Stomach (tissue), 9 donors: ENCODE data around the gene LRRN1. TPM values are rescaled to one million over a fixed set of nuclear protein-coding genes. Genes with fewer than 3 reads are reported as not detected.

Source experiments
- DNase-seq, 2 donors: peaks; one replicate each; pipeline versions ENCODE4 v3.0.0 to v3.0.0-alpha.2; 2013 to 2019
- H3K27ac ChIP-seq, 5 donors: fragments of 200-600 bp in 4 of 5; sonication (generic) in 4 of 5; one replicate each; pipeline ENCODE4 v1.5.1; 2013 to 2019; ENCODE audit warnings: mild to moderate bottlenecking in 1 of 5, moderate library complexity in 1 of 5
- H3K27me3 ChIP-seq, 3 donors: fragments of 200-600 bp; sonication (generic); one replicate each; pipeline ENCODE4 v1.5.1; 2017 to 2019; ENCODE audit warnings: mixed run types in 1 of 3
- H3K36me3 ChIP-seq, 4 donors: fragments of 200-600 bp; sonication (generic); 1 replicate in 3 of 4; 2 replicates in 1 of 4; pipeline ENCODE4 v1.5.1; 2016 to 2019
- H3K4me1 ChIP-seq, 4 donors: fragments of 200-600 bp; sonication (generic); one replicate each; pipeline ENCODE4 v1.5.1; 2016 to 2019
- H3K4me3 ChIP-seq, 4 donors: fragments of 200-600 bp; sonication (generic) in 3 of 4; one replicate each; pipeline ENCODE4 v1.5.1; 2016 to 2019; ENCODE audit warnings: mild to moderate bottlenecking in 1 of 4
- H3K9me3 ChIP-seq, 4 donors: fragments of 200-600 bp; sonication (generic); one replicate each; pipeline ENCODE4 v1.5.1; 2016 to 2019
- EP300 ChIP-seq: sonication (generic); formaldehyde crosslinking; IDR thresholded peaks from one replicate; pipeline ENCODE4 v1.6.1; 2017; ENCODE audit warnings: antibody characterized with exemption
- POLR2A ChIP-seq, 4 donors: fragments of 450-650 bp; IDR thresholded peaks; one replicate each; pipeline ENCODE4 v1.6.1; 2016; ENCODE audit warnings: antibody characterized with exemption in 4 of 4, control low read depth in 2 of 4, mild to moderate bottlenecking in 1 of 4, moderate library complexity in 1 of 4
- POLR2AphosphoS5 ChIP-seq, 3 donors: sonication (generic); formaldehyde crosslinking; IDR thresholded peaks; one replicate each; pipeline ENCODE4 v1.6.1; 2016; ENCODE audit warnings: antibody characterized with exemption in 3 of 3
- WGBS, 5 donors: extraction: QIAGEN DNeasy Blood & Tissue Kit in 3 of 5; methylation state at CpG; one replicate each; pipeline versions ENCODE4 v1.1.5 to v1.1.7; 2013 to 2018; 5-methylcytosine and 5-hydroxymethylcytosine counted together
- intact Hi-C: fragments of 100-400 bp; cut with DNase I; formaldehyde crosslinking; loops from one replicate; pipeline ENCODE4 v1.15.1; 2023; ENCODE audit warnings: low total_unique reads
- polyA plus RNA-seq, 3 donors: library from polyadenylated mRNA; stranded (reverse); fragments of 200-250 nt; gene quantifications; one replicate each; pipeline ENCODE4 v1.2.3, GENCODE V29; 2013
- total RNA-seq, 5 donors: library from RNA; depleted of rRNA; stranded (reverse); fragments of >200 nt; gene quantifications; one replicate each; pipeline versions ENCODE4 v1.1.0 to v1.2.3, GENCODE V29; 2014 to 2016
- TF ChIP-seq, protein P1 (sequence below), 7 experiments: fragments of 450-650 bp in 4 of 7; fragments of 200-600 bp in 3 of 7; sonication (generic) in 3 of 7; IDR thresholded peaks; one replicate each; pipeline ENCODE4 v1.5.1; 2016 to 2019; ENCODE audit warnings: antibody characterized with exemption in 7 of 7, control low read depth in 2 of 7, mild to moderate bottlenecking in 1 of 7
- donor health status: healthy with polysubstance abuse.
- donor health status: Bipolar disorder and iron deficiency.
- donor health status: healthy.

LRRN1 gene
- total and polyA plus RNA-seq, 8 donors, result 0.15 to 9.3 (median 2.5) TPM; not detected in 2

DNA sequence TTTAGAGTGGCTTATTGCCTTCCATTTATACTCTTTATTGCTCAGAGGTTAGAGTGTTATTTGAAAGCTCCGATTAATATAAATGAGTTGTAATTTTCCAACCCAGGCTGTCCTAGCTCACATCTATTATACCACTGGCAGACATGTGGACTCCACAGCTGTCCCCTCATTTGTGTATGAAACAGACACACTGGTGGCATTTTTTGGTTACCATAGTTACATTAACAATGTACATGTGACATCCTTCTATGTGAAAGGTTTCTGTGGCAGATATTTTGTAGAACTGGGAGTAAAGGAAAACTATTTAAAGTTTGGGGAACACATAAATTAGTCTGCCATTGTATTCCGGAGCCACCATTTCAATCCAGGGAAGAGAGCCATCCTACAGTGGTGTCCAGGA, 5.3 kb downstream of the LRRN1 start:
- intact Hi-C loops, result no loop called here
- 84 to 96% (median 90%) methylated on average over 2 of the region's 2 CpGs for WGBS, 5 donors
- H3K4me3 ChIP-seq, result no peak overlapping the region
- TF ChIP-seq, protein P1, sequence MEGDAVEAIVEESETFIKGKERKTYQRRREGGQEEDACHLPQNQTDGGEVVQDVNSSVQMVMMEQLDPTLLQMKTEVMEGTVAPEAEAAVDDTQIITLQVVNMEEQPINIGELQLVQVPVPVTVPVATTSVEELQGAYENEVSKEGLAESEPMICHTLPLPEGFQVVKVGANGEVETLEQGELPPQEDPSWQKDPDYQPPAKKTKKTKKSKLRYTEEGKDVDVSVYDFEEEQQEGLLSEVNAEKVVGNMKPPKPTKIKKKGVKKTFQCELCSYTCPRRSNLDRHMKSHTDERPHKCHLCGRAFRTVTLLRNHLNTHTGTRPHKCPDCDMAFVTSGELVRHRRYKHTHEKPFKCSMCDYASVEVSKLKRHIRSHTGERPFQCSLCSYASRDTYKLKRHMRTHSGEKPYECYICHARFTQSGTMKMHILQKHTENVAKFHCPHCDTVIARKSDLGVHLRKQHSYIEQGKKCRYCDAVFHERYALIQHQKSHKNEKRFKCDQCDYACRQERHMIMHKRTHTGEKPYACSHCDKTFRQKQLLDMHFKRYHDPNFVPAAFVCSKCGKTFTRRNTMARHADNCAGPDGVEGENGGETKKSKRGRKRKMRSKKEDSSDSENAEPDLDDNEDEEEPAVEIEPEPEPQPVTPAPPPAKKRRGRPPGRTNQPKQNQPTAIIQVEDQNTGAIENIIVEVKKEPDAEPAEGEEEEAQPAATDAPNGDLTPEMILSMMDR (IDR thresholded peaks at IDR 0.05), result no peak
- TF ChIP-seq POLR2AphosphoS5 (IDR thresholded peaks at IDR 0.05) (no peak), POLR2A (IDR thresholded peaks at IDR 0.05) (no peak), EP300 (no peak)
- no peak for DNase-seq
- H3K36me3 ChIP-seq, result no peaks in the 10 kb centered on the region
- H3K4me1 ChIP-seq, result peaks cover 10 to 22% (median 19%) of the 10 kb centered on the region in 4 donors
- H3K27me3 ChIP-seq, result peaks cover 0 to 25% (median 0%) of the 10 kb centered on the region in 3 donors
- H3K9me3 ChIP-seq, result no peaks in the 10 kb centered on the region
- no peak overlapping the region for H3K27ac ChIP-seq

DNA sequence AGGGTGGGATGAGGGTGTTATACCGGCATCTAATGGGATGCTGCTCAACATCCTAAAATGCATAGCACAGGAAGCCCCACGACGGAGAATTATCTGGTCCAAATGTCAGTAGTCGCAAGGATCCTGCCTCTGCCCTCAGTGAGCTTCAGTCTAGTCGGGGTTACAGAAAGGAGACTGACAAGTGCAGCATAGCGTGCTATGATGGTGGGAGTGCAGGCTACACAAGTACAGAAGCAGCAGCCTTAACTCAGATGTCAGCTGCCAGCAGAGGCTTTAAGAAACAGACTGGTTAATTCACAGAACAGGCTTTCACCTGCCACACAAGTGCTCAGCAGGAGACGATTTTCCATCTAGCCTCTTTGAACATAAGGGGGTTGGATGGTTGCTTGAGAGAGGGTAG, 6.9 kb downstream of the LRRN1 start:
- TF ChIP-seq, protein P1 (IDR thresholded peaks at IDR 0.05), result no peak
- TF ChIP-seq POLR2AphosphoS5 (IDR thresholded peaks at IDR 0.05), result no peak
- TF ChIP-seq EP300, result no peak
- no peak for TF ChIP-seq POLR2A (IDR thresholded peaks at IDR 0.05)

DNA sequence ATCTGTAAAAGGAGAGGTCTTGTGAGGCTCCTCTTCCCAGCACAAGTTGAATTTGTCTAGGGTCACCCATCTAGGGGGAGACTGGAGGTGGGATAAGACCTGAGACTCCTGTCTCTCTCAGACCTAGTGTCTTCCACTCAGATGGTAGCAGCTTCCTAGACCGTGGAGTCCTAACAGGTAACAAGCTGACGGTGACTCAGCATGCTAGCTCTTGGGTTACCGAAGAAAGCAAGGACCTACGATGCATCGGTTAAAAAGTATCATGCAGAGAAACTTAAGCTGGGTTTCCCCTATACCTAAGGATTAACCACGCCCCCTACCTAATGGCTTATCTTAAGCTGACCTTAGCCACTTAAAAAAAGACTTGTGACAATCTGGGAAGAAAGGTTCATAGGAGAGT, 7.6 kb downstream of the LRRN1 start:
- H3K9me3 ChIP-seq, result no peaks in the 10 kb centered on the region
- WGBS, 5 donors, result 83 to 94% (median 89%) methylated on average over 6 of the region's 6 CpGs
- intact Hi-C loops, result no loop called here
- DNase-seq, result no peak
- TF ChIP-seq EP300 (no peak), POLR2A (IDR thresholded peaks at IDR 0.05) (no peak), POLR2AphosphoS5 (IDR thresholded peaks at IDR 0.05) (no peak)
- TF ChIP-seq, protein P1 (IDR thresholded peaks at IDR 0.05), result no peak
- no peaks in the 10 kb centered on the region for H3K4me1 ChIP-seq
- peaks cover 0 to 5% (median 0%) of the 10 kb centered on the region in 3 donors for H3K27me3 ChIP-seq
- H3K4me3 ChIP-seq, result no peak overlapping the region
- no peak overlapping the region for H3K27ac ChIP-seq
- H3K36me3 ChIP-seq, result no peaks in the 10 kb centered on the region

More for the DNA sequence above, 6.9 kb downstream of the LRRN1 start:
- Histone ChIP-seq H3K27ac (no peak overlapping the region), H3K4me3 (no peak overlapping the region), H3K36me3 (no peaks in the 10 kb centered on the region), H3K9me3 (no peaks in the 10 kb centered on the region), H3K4me1 (peaks cover 1 to 7% (median 6%) of the 10 kb centered on the region in 4 donors), H3K27me3 (peaks cover 0 to 10% (median 0%) of the 10 kb centered on the region in 3 donors)
- intact Hi-C loops, result no loop called here
- WGBS, 5 donors, result 85 to 96% (median 93%) methylated on average over 7 of the region's 7 CpGs
- DNase-seq, result no peak

DNA sequence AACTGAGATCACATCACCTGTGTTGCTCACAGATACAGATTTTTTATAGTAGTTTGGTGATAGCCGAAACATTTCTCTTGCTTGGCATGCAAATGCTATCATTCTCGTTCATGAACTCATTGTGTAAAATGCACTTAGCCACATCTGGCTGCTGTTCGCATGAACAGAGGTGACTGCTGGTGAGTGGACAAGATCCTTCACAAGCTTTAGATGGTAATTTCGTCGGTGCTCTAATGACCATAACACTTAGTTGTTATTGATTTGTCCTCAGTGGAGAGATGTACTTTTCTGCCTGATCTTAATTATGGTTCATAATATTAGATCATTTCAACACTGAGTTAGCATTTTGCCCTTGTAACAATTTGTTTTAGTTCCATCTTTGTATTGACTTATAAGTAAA, 13.8 kb downstream of the LRRN1 start:
- Histone ChIP-seq H3K36me3 (peaks cover 0 to 13% (median 0%) of the 10 kb centered on the region in 4 donors), H3K9me3 (no peaks in the 10 kb centered on the region), H3K27me3 (no peaks in the 10 kb centered on the region), H3K27ac (no peak overlapping the region), H3K4me3 (no peak overlapping the region), H3K4me1 (no peaks in the 10 kb centered on the region)
- TF ChIP-seq POLR2A (IDR thresholded peaks at IDR 0.05) (no peak), POLR2AphosphoS5 (IDR thresholded peaks at IDR 0.05) (no peak), EP300 (no peak)
- TF ChIP-seq, protein P1 (IDR thresholded peaks at IDR 0.05), result no peak
- 91 to 97% (median 92%) methylated on average over 5 of the region's 5 CpGs for WGBS, 5 donors
- DNase-seq, result no peak
- intact Hi-C loops, result no loop called here
